Tibial artery (tissue), 4 donors: ENCODE data around the gene CHPT1.

Source experiments
- DNase-seq, 2 donors: peaks; one replicate each; pipeline ENCODE4 v3.0.0-alpha.2; 2019
- H3K27ac ChIP-seq, 2 donors: fragments of 200-600 bp; sonication (generic) in 1 of 2; 1 replicate in 1 of 2; 2 replicates in 1 of 2; pipeline ENCODE4 v1.5.1; 2018 to 2019; ENCODE audit warnings: mild to moderate bottlenecking in 1 of 2
- H3K27me3 ChIP-seq, 2 donors: fragments of 200-600 bp; sonication (generic) in 1 of 2; one replicate each; pipeline versions ENCODE4 v1.5.1 to v1.6.0; 2016 to 2019
- H3K36me3 ChIP-seq, 3 donors: fragments of 200-600 bp; sonication (generic) in 2 of 3; one replicate each; pipeline ENCODE4 v1.5.1; 2016 to 2019; ENCODE audit warnings: mild to moderate bottlenecking in 2 of 3
- H3K4me1 ChIP-seq, 4 donors: fragments of 200-600 bp; sonication (generic) in 2 of 4; 1 replicate in 3 of 4; 2 replicates in 1 of 4; pipeline ENCODE4 v1.5.1; 2016 to 2019
- H3K4me3 ChIP-seq, 2 donors: fragments of 200-600 bp; sonication (generic) in 1 of 2; 1 replicate in 1 of 2; 2 replicates in 1 of 2; pipeline ENCODE4 v1.5.1; 2018 to 2019; ENCODE audit warnings: mild to moderate bottlenecking in 2 of 2
- H3K9me3 ChIP-seq, 3 donors: fragments of 200-600 bp; sonication (generic) in 1 of 3; one replicate each; pipeline ENCODE4 v1.5.1; 2016 to 2019
- CTCF ChIP-seq, 2 experiments: fragments of 200-600 bp in 1 of 2; fragments of 450-650 bp in 1 of 2; IDR thresholded peaks; one replicate each; pipeline ENCODE4 v1.5.1; 2017 to 2019; ENCODE audit warnings: antibody characterized with exemption in 2 of 2, mild to moderate bottlenecking in 1 of 2, moderate library complexity in 1 of 2
- intact Hi-C: fragments of 100-400 bp; cut with DNase I; formaldehyde crosslinking; loops from one replicate; pipeline ENCODE4 v1.15.0; 2023; ENCODE audit warnings: low total_unique reads

CHPT1 gene

DNA sequence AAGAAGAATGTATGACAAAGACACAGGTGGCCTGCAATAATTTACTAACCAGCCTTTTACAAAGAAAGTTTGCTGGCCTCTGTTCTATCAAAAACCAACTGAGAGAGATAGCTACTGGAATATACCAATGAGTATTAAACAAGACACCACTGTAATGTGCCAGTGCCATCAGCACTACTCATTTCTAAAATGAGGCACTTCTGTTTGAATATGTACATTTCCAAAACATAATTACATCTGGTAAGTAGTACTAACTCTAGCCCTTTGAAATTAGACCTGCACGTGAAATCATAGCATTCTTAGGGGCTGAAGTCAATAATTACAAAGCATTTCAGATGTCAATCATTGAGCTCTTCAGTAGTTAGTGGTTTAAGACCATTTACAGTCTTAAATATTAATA is 48.8 kb downstream of the CHPT1 start:
- TF ChIP-seq CTCF (IDR thresholded peaks at IDR 0.05): no peak
- Histone ChIP-seq H3K4me3 (no peak overlapping the region), H3K27me3 (no peaks in the 10 kb centered on the region), H3K9me3 (no peaks in the 10 kb centered on the region), H3K4me1 (peaks cover 0 to 6% (median 0%) of the 10 kb centered on the region in 4 donors), H3K27ac (no peak overlapping the region), H3K36me3 (peaks cover 41 to 76% (median 42%) of the 10 kb centered on the region in 3 donors)
- no peak for DNase-seq
- intact Hi-C loops: no loop called here

GRCh38 chr12:101746661-101747060 is 49.2 kb downstream of the CHPT1 start:
- no peaks in the 10 kb centered on the region for H3K27me3 ChIP-seq
- H3K4me1 ChIP-seq: peaks cover 0 to 6% (median 0%) of the 10 kb centered on the region in 4 donors
- no peaks in the 10 kb centered on the region for H3K9me3 ChIP-seq
- TF ChIP-seq CTCF (IDR thresholded peaks at IDR 0.05): no peak
- H3K4me3 ChIP-seq: no peak overlapping the region
- no peak overlapping the region for H3K27ac ChIP-seq
- H3K36me3 ChIP-seq: peaks cover 42 to 75% (median 46%) of the 10 kb centered on the region in 3 donors
- intact Hi-C loops: no loop called here
- no peak for DNase-seq

DNA sequence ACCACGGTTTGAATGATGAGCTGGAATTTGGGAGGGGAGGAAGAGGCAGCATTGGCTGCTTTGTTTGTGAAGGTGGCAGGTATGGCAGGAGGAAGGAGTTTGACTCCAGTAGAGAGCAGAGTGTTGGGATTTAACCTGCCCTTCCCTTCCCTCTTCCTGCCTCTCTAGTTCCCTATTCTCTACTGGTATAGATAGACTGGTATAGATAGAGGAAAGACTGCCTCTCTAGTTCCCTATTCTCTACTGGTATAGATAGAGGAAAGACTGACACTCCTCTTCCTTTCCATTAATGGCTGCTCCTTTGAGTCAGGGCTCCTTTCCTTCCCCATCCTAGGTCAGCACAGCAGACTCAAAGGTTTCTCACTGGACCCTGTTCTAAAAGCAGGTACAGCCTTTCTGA is 50.3 kb downstream of the CHPT1 start:
- intact Hi-C loops: no loop called here
- Histone ChIP-seq H3K4me1 (peaks cover 0 to 6% (median 0%) of the 10 kb centered on the region in 4 donors), H3K27me3 (no peaks in the 10 kb centered on the region), H3K36me3 (peaks cover 44 to 82% (median 48%) of the 10 kb centered on the region in 3 donors), H3K4me3 (no peak overlapping the region), H3K27ac (no peak overlapping the region), H3K9me3 (no peaks in the 10 kb centered on the region)
- DNase-seq: no peak
- no peak for TF ChIP-seq CTCF (IDR thresholded peaks at IDR 0.05)

DNA sequence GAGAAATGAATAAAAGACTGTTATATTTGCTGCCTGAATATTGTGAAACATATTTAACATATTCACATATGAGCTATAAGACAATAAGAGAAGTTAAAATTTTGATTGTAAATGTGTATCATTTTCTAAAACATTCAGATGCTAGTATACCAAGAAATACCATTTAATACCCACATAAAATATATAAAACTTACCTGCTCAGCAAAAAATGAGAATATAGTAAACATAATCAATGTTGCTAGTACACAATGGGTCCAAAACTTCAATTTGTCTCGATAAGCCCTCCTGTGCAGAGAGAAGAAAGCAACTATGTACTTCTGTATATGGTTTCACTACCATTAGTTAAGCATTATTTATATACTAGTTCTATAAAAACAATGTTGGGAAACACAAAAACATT is 51.5 kb downstream of the CHPT1 start:
- TF ChIP-seq CTCF (IDR thresholded peaks at IDR 0.05): no peak
- no peak for DNase-seq
- H3K36me3 ChIP-seq: peaks cover 44 to 82% (median 50%) of the 10 kb centered on the region in 3 donors
- H3K4me3 ChIP-seq: no peak overlapping the region
- no peaks in the 10 kb centered on the region for H3K9me3 ChIP-seq
- no peaks in the 10 kb centered on the region for H3K27me3 ChIP-seq
- H3K27ac ChIP-seq: no peak overlapping the region
- no peaks in the 10 kb centered on the region for H3K4me1 ChIP-seq
- intact Hi-C loops: no loop called here

DNA sequence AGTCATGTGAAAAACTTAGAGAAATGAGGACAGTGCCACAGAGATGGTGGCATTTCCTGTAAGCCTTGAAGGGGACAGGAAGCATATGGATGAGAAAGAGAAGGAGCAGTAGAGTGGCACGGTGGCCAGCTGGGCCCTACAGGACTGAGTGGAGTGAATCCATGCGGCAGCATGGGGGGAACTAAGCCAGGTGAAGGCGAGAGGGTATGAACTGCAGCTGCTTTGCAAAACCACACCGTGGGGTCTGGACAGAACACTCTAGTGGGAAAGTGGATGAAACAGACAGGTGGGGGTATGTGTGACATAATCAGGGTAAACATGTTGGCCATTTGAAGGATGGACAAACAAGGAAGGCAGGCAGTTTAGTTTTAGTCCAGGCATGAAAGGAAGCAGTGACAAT is 52.2 kb downstream of the CHPT1 start:
- peaks cover 40 to 80% (median 48%) of the 10 kb centered on the region in 3 donors for H3K36me3 ChIP-seq
- TF ChIP-seq CTCF (IDR thresholded peaks at IDR 0.05): no peak
- DNase-seq: no peak
- intact Hi-C loops: no loop called here
- H3K4me3 ChIP-seq: no peak overlapping the region
- no peaks in the 10 kb centered on the region for H3K4me1 ChIP-seq
- no peaks in the 10 kb centered on the region for H3K9me3 ChIP-seq
- no peak overlapping the region for H3K27ac ChIP-seq
- no peaks in the 10 kb centered on the region for H3K27me3 ChIP-seq

GRCh38 chr12:101750152-101750551 is 52.7 kb downstream of the CHPT1 start:
- no peak overlapping the region for H3K4me3 ChIP-seq
- no peaks in the 10 kb centered on the region for H3K4me1 ChIP-seq
- no peak for DNase-seq
- H3K27me3 ChIP-seq: no peaks in the 10 kb centered on the region
- H3K36me3 ChIP-seq: peaks cover 40 to 76% (median 47%) of the 10 kb centered on the region in 3 donors
- intact Hi-C loops: no loop called here
- no peak for TF ChIP-seq CTCF (IDR thresholded peaks at IDR 0.05)
- no peak overlapping the region for H3K27ac ChIP-seq
- H3K9me3 ChIP-seq: no peaks in the 10 kb centered on the region
